COLO668 (cell line): ENCODE measurements around the gene FSTL1.
A peak's percentile ranks its signal among the peaks of the same experiment; 100 is the strongest.

Experiments used
- DNase-seq: peaks from one replicate; lab custom pipeline; 2025; ENCODE audit not compliant: unreplicated experiment; lab: John Stamatoyannopoulos, UW

Gene FSTL1

GRCh38 chr3:120468635-120469295 lies 18.0 kb upstream of the FSTL1 start:
- DNase-seq = no peak

GRCh38 chr3:120462409-120462959 lies 11.7 kb upstream of the FSTL1 start:
- no peak for DNase-seq

- no peak for DNase-seq
Observed at GRCh38 chr3:120461416-120461815, 10.6 kb upstream of the FSTL1 start.

- no peak for DNase-seq
Observed at GRCh38 chr3:120460862-120461261, 10.1 kb upstream of the FSTL1 start.

GRCh38 chr3:120460181-120460790 lies 9.5 kb upstream of the FSTL1 start:
- DNase-seq = no peak

GRCh38 chr3:120459196-120459595 lies 8.4 kb upstream of the FSTL1 start:
- no peak for DNase-seq

- DNase-seq = peak; percentile 20
Observed at GRCh38 chr3:120457827-120458226, 7.0 kb upstream of the FSTL1 start.

GRCh38 chr3:120454076-120454689 lies 3.4 kb upstream of the FSTL1 start:
- no peak for DNase-seq

- no peak for DNase-seq
Observed at GRCh38 chr3:120452816-120453215, 2.0 kb upstream of the FSTL1 start.

GRCh38 chr3:120451806-120452205 lies 1.0 kb upstream of the FSTL1 start:
- DNase-seq = no peak

- DNase-seq = no peak
Observed at GRCh38 chr3:120451272-120451761, 525 bp upstream of the FSTL1 start.

- peak; percentile 26 for DNase-seq
Observed at GRCh38 chr3:120449701-120450599, 842 bp downstream of the FSTL1 start.

- no peak for DNase-seq
Observed at GRCh38 chr3:120449251-120449650, 1.5 kb downstream of the FSTL1 start.

- no peak for DNase-seq
Observed at GRCh38 chr3:120448756-120449155, 2.0 kb downstream of the FSTL1 start.

- DNase-seq = no peak
Observed at GRCh38 chr3:120446891-120447668, 3.7 kb downstream of the FSTL1 start.

GRCh38 chr3:120445654-120446053 lies 5.1 kb downstream of the FSTL1 start:
- no peak for DNase-seq

GRCh38 chr3:120443626-120444123 lies 7.1 kb downstream of the FSTL1 start:
- no peak for DNase-seq

- no peak for DNase-seq
Observed at GRCh38 chr3:120442975-120443517, 7.7 kb downstream of the FSTL1 start.

GRCh38 chr3:120441776-120442175 lies 9.0 kb downstream of the FSTL1 start:
- no peak for DNase-seq

- no peak for DNase-seq
Observed at GRCh38 chr3:120440762-120441161, 10.0 kb downstream of the FSTL1 start.
